Right renal pelvis (tissue), 4 donors: ENCODE measurements around the gene EXOSC5. TPM values are rescaled to one million over a fixed set of nuclear protein-coding genes. Genes with fewer than 3 reads are reported as not detected.
"Not testable (repeated sequence)": the region's sequence is repeated elsewhere in the genome, so short reads cannot be mapped to it uniquely, and the experiment has no call there.

ENCODE experiments used
- DNase-seq, 4 donors: peaks; one replicate each; pipeline ENCODE4 v3.0.0-alpha.2; 2013; ENCODE audit warnings: low read depth in 4 of 4, low spot score in 3 of 4, missing footprints in 1 of 4
- polyA plus RNA-seq, 4 donors: library from polyadenylated mRNA; unstranded; fragments of 120-200 nt; gene quantifications; one replicate each; pipeline ENCODE4 v1.2.1, GENCODE V29; 2013; ENCODE audit not compliant: insufficient read length in 4 of 4

EXOSC5 gene
- polyA plus RNA-seq, 4 donors = 14.3 to 21.4 (median 16.3) TPM

- DNase-seq = no peak
Observed at GRCh38 chr19:41372501-41372900, 24.7 kb downstream of the EXOSC5 start.

DNA sequence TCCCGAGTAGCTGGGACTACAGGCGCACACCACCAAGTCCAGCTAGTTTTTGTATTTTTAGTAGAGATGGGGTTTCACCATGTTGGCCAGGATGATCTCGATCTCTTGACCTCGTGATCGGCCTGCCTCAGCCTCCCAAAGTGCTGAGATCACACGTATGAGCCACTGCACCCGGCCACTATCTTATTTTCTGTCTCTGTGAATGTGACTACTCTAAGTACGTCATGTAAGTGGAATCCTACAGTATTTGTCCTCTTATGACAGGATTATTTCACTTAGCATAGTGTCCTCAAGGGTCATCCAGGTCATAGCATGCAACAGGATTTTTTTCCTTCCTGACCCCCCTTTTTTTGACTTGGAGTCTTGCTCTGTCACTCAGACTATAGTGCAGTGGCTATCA, 25.6 kb downstream of the EXOSC5 start:
- no peak for DNase-seq

DNA sequence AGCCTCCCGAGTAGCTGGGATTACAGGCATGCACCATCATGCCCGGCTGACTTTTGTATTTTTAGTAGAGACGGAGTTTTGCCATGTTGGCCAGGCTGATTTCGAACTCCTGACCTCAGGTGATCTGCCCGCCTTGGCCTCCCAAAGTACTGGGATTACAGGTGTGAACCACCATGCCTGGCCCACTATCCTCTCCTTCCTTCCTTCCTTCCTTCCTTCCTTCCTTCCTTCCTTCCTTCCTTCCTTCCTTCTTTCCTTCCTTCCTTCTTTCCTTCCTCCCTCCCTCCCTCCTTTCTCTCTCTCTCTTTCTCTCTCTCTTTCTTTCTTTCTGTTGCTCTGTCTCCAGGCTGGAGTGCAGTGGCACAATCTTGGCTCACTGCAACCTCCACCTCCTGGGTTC, 26.0 kb downstream of the EXOSC5 start:
- not testable (repeated sequence) for DNase-seq

DNA sequence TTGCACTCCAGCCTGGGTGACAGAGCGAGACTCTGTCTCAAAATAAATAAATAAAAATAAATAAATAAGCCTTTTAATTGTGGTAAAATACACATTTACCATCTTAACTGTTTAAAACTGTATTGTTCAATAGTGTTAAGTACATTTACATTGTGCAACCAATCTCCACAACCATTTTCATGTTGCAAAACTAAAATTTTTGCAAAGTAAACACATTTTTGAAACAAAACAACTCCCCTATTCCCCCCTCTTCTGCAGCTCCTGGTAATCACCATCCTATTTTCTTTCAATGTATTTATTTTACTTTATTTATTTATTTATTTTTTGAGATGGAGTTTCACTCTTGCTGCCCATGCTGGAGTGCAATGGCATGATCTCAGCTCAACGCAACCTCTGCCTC, 27.4 kb downstream of the EXOSC5 start:
- DNase-seq = no peak

GRCh38 chr19:41367848-41368301, 29.3 kb downstream of the EXOSC5 start:
- no peak for DNase-seq

GRCh38 chr19:41366089-41366488, 31.1 kb downstream of the EXOSC5 start:
- no peak for DNase-seq

GRCh38 chr19:41364524-41365391, 32.4 kb downstream of the EXOSC5 start:
- DNase-seq = no peak

GRCh38 chr19:41363753-41364523, 33.2 kb downstream of the EXOSC5 start, which contains the start of gene B9D2:
B9D2 (minus strand) TSS chr19:41364149; CDS start chr19:41363519, 630 bp downstream.
- DNase-seq = peak; percentile 97 to 99 (median 98)

GRCh38 chr19:41363371-41363752, 33.8 kb downstream of the EXOSC5 start:
- no peak for DNase-seq

- no peak for DNase-seq
Observed at GRCh38 chr19:41362143-41362847, 34.9 kb downstream of the EXOSC5 start.

- DNase-seq = no peak
Observed at GRCh38 chr19:41359741-41360140, 37.4 kb downstream of the EXOSC5 start.

DNA sequence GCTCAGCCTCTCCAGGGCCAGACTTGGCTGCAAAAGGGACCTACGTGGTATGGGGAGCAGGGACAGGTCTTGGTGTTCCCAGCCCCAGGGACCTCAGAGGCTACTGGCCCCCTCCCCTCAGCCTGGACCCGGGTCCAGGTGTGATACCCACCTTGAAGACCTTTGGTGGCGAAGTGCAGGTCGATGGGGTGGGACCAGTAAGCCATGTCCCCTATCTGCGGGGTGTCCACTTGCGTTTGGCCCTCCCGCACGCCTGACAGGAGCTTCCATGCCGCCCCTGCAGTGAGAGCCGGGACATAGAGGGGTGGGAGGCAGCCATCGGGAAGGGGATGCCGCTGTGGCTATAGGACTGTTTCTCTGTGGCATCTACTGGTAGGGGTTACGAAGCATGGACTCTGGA, 39.4 kb downstream of the EXOSC5 start:
- no peak for DNase-seq

DNA sequence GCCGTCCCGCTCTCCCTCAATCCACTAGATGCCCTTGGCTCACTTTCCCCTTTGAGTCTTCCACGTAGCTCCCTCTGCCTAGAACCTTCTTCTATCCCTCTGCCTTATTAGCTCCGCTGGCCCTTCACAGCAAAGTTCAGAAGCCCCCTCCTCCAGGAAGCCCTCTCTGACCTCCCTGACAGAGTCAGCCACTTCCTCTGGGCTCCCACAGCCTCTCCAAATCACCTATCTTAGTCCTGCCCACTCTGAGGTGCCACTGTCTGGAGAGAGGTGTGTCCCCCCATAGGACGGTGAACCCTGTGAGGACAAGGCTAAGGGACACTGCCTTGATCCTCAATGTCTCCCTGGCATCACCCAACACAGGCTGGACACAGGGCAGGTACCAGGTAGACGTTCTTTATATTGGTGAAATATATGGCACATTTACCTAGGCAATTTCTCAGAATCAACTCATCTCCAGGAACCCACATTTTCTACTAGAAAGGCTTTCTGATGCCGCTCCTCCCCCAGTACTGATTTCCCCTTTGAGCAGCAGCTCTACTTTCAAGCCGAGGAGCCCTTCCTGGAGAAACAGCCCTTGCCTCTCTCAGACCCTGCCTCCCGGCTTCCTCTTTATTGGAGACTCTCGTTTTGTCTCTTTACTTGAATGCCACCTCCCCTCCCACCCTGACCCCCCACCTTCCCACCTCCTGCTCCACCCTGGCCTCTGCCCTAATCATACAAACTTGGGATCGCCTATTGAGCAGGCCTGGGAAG, 40.0 kb downstream of the EXOSC5 start:
- no peak for DNase-seq

GRCh38 chr19:41355802-41356201, 41.4 kb downstream of the EXOSC5 start:
- DNase-seq = no peak

DNA sequence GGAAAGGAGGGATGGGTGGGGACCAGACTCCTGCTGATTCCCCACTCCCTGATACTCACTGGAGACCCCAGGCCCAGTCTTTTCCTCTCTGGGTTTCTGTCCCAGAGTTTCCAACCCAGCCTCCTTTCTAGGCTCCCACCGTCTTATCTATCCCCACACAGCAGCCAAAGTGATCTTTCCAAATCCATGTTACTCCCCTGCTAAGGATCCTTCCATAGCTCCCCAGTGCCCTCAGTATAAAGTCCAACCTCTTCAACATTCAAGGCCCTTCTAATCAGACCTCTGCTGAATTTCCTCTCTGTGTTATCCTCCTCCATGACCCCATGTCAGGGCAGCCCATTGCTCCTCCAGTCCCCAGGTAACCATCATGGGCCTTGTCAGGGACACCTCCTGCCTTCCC, 42.1 kb downstream of the EXOSC5 start:
- DNase-seq = no peak

- DNase-seq = no peak
Observed at GRCh38 chr19:41354343-41354953, 42.7 kb downstream of the EXOSC5 start.

GRCh38 chr19:41353466-41354342, 43.5 kb downstream of the EXOSC5 start, which contains the start of gene TGFB1:
TGFB1 (minus strand) TSS chr19:41353922; CDS start chr19:41353044, 878 bp downstream.
- peak in 1 of 4 donors; percentile 54 for DNase-seq

GRCh38 chr19:41352609-41353465, 44.3 kb downstream of the EXOSC5 start:
- no peak for DNase-seq
